HG03196 (cell line): Measurements from ENCODE around the gene ELN.

Source experiments
- ATAC-seq: cut with Tn5 transposase; IDR thresholded peaks from one replicate; pipeline ENCODE4 v1.9.1; 2021; ENCODE audit not compliant: unreplicated experiment

Gene ELN

GRCh38 chr7:74023092-74023536, 4.9 kb upstream of the ELN start:
- no peak for ATAC-seq

DNA sequence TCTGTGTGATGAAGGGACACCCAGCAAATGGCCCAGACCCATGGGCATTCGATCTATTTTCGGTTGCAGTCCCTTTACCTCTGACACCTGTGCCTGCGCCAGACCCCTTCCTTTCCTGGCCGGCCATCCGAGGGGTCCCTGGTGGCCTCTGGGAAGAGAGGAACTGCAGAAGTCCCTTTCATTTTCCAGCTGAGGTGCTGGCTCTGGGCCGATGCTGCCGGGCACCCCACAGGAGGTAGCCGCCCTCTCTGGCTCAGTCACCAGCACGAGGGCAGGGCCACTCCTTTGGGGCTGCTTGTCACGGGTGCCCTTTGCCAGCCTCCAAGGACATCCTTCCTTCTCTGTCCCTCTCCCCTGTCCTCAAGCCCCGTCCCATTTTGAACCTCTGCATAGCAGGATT, 4.2 kb upstream of the ELN start:
- no peak for ATAC-seq

DNA sequence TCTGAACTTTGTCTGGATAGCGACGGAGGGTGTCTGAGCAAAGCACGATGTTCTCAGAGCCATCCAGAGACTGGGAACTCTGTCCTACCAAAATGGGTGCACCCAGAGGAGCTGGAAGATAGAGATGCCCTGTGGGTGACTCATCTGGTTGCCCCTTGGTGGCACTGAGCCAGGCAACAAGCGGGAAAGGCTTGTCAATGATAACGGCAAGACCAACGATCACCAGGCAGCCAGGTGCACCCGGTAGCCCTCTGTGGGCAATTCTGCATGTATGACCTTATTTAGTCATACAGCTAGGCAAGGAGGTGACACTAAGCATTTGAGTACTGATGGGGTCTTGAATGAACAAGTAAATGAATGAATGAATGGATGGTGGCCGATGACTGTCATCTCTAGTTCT, 2.8 kb upstream of the ELN start:
- ATAC-seq: no peak

DNA sequence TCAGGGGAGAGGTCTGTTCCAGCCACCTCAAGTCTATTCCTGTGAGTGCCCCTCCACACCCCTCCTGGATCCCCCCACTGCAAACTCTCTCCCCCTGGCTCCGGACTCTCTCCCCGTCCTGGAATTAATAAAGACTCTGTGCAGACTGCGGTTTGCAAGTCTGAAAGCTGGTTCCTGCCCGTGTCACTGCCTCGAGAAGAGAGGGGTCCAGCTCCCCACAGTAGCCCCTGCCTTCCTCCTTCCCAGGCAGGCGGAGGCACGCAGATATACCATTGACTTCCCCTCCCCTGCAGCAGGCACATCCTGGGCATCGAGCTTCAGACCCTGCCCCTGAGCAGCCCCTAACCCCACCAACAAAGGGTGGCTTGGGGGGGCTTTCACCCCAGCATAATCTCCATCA, 2.2 kb upstream of the ELN start:
- ATAC-seq: no peak

DNA sequence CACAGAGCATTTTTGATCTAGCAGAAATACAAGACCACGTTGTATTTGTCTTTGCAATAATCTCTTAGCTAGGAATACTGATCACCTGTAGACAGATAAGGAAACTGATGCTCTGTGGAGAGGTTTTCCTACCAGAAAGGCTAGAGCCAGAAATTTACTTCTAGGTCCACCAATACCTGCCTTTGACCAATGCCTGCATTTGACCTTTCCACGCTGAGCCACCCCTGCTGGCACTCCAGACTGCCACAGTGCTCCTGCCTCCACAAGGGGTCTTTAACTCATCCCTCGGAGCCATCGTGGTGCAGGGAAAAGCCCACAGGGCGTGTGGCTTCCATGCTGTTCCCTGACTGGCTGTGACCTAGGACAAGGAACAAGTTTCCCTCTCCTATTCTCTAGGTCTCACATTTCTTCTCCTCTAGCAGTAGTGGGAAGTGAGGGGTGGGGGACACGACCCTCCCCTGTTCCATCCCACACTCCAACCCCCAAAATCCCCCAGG, 1.5 kb upstream of the ELN start:
- no peak for ATAC-seq

GRCh38 chr7:74026903-74027682, 880 bp upstream of the ELN start:
- no peak for ATAC-seq

DNA sequence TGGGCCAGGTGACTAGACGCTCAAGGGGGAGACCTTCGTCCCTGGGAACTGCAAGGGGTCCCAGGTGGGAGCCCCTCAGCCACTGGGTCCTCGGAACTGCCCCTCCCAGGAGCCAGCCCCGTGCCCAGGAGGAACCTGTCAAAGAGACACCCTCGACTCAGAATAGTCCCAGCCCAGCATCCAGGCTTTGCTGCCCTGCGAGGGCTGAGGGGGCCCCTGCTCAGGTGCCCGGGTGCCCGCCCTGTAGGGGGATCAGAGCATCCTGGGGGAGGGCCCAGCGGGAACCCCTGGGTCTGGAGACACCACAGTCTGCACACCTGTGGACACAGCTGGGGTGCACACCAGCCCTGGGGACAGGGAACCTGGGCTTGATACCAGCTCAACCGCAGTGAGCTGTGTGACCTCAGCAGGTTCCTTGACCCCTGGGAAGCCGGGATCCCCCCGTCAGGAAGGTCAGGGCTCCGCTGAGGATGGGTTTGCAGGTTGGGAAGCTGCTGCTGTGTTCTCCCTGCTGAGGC, 407 bp downstream of the ELN start:
- ATAC-seq: no peak

GRCh38 chr7:74029089-74029785, 1.3 kb downstream of the ELN start:
- ATAC-seq: no peak

- ATAC-seq: no peak
Observed at GRCh38 chr7:74029991-74030415, 2.0 kb downstream of the ELN start.

DNA sequence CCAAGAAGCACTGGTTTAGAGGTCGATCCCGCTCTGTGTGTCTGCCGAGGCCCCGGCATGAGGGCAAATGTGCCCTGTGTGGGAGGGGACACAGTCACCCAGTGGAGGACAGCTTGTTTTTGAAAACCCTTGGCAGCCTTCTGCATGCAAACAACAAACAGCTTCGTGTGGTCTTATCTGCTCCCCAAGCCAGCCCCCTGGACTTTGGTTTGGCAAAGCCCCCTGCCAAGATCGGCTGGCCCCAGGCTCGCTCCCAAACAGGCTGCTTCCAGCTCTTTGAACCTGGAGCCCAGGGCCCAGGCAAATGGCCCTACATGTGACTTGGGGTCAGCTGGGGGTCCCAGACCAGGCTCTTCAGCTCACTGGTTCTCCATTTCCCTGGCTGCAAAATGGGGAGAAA, 2.9 kb downstream of the ELN start:
- ATAC-seq: no peak

DNA sequence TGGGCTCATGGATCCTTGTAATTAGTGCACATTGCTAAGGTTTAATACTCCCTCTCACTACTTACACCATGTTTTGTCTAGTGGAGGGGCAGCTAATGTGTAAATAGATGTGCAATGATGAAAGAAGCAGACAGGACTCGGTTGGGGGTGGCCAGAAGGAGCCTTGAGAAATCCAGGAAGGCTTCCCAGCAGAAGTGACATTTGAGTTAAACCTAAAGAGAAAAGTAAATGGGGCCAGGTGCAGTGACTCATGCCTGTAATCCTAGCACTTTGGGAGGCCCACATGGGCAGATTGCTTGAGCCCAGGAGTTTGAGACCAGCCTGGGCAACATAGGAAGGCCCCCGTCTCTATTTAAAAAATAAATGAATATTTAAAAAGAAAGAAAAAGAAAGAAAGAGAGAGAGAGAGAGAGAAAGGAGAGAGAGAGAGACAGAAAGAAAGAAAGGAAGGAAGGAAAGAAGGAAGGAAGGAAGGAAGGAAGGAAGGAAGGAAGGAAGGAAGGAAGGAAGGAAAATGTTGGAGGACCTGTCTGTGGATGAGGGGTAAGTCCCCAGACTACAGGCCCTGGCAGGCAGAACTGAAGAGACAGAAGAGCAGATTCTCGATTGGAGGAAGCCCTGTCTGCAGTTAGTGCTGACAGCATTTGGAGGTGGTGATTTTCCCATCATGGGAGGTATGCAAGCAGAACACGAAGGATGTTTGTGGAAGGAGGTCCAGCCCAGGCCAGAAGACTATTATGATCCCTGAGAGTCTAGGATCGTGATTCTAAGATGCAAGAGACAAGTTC, 3.6 kb downstream of the ELN start:
- no peak for ATAC-seq

- no peak for ATAC-seq
Observed at GRCh38 chr7:74032191-74032490, 4.2 kb downstream of the ELN start.

- ATAC-seq: no peak
Observed at GRCh38 chr7:74032624-74033371, 4.8 kb downstream of the ELN start.

- ATAC-seq: no peak
Observed at GRCh38 chr7:74033372-74034311, 5.7 kb downstream of the ELN start.

GRCh38 chr7:74037609-74038008, 9.6 kb downstream of the ELN start:
- ATAC-seq: no peak

GRCh38 chr7:74038194-74038961, 10.4 kb downstream of the ELN start:
- ATAC-seq: no peak

- ATAC-seq: no peak
Observed at GRCh38 chr7:74039337-74039736, 11.4 kb downstream of the ELN start.

- no peak for ATAC-seq
Observed at GRCh38 chr7:74040101-74040790, 12.3 kb downstream of the ELN start.
